B cell (primary cell): ENCODE results near the gene CNBP. TPM values are rescaled to one million over a fixed set of nuclear protein-coding genes. Genes with fewer than 3 reads are reported as not detected.

Experiments
- ATAC-seq: fragments of 200-7000 bp; cut with Tn5 transposase; one replicate; pipeline ENCODE4 v1.10.0; 2021; ENCODE audit warnings: low read depth, mild to moderate bottlenecking, moderate number of reproducible peaks, moderate library complexity
- CTCF ChIA-PET: fragments of 350-600 bp; sonication (Branson Sonifier 250); formaldehyde crosslinking; loops from one replicate; lab custom pipeline; 2021; ENCODE audit warnings: antibody characterized with exemption, inconsistent platforms; lab: Charles Lee
- POLR2A ChIA-PET: fragments of 350-600 bp; sonication (Branson Sonifier 250); formaldehyde crosslinking; loops from one replicate; lab custom pipeline; 2021; ENCODE audit warnings: antibody characterized with exemption; lab: Charles Lee
- DNase-seq: peaks from one replicate; pipeline ENCODE4 v3.0.0; 2013
- H2AFZ ChIP-seq: 2 replicates; pipeline ENCODE4 v1.6.1; 2012; ENCODE audit warnings: mild to moderate bottlenecking, low read depth, low read length; ENCODE audit not compliant: insufficient read depth, poor library complexity, severe bottlenecking
- H3K27ac ChIP-seq, 2 donors: 1 replicate in 1 of 2; 2 replicates in 1 of 2; pipeline ENCODE4 v1.5.1; 2012 to 2013; ENCODE audit warnings: low read length in 2 of 2, mild to moderate bottlenecking in 2 of 2, moderate library complexity in 1 of 2
- H3K27me3 ChIP-seq, 4 experiments: fragments of 200-600 bp in 1 of 4; sonication (generic) in 1 of 4; replicated peaks in 1 of 4; 1 replicate in 2 of 4; 2 replicates in 2 of 4; pipeline versions ENCODE4 v1.6.1 to v1.7.0; 2013 to 2016; ENCODE audit warnings: low read length in 3 of 4, mild to moderate bottlenecking in 2 of 4, mixed read lengths in 1 of 4, moderate library complexity in 1 of 4; ENCODE audit not compliant: insufficient read depth in 4 of 4, control insufficient read depth in 3 of 4; ENCODE audit errors: control extremely low read depth in 1 of 4
- H3K36me3 ChIP-seq, 2 experiments: replicated peaks in 1 of 2; 1 replicate in 1 of 2; 2 replicates in 1 of 2; pipeline versions ENCODE4 v1.6.1 to v1.7.1; 2013; ENCODE audit warnings: low read length in 1 of 2; ENCODE audit not compliant: insufficient read depth in 2 of 2, control insufficient read depth in 1 of 2; ENCODE audit errors: control extremely low read depth in 1 of 2, extremely low read depth in 1 of 2
- H3K4me1 ChIP-seq, 2 donors: fragments of 200-600 bp in 1 of 2; sonication (generic) in 1 of 2; 1 replicate in 1 of 2; 2 replicates in 1 of 2; pipeline versions ENCODE4 v1.5.1 to v1.6.1; 2013 to 2017; ENCODE audit warnings: low read length in 2 of 2; ENCODE audit not compliant: control insufficient read depth in 2 of 2, insufficient read depth in 2 of 2
- H3K4me2 ChIP-seq: replicated peaks from 2 replicates; pipeline ENCODE3; 2012; ENCODE audit warnings: mild to moderate bottlenecking, low read depth, low read length; ENCODE audit not compliant: poor library complexity, severe bottlenecking
- H3K4me3 ChIP-seq, 5 experiments: fragments of 200-600 bp in 1 of 5; sonication (generic) in 1 of 5; 1 replicate in 3 of 5; 2 replicates in 2 of 5; pipeline versions ENCODE4 v1.5.1 to v1.7.0; 2011 to 2016; ENCODE audit warnings: low read length in 4 of 5, mild to moderate bottlenecking in 4 of 5, low read depth in 2 of 5, control low read depth in 1 of 5, moderate library complexity in 1 of 5; ENCODE audit not compliant: insufficient read depth in 1 of 5; ENCODE audit errors: control extremely low read depth in 1 of 5, extremely low read depth in 1 of 5
- H3K79me2 ChIP-seq: fragments of 200-600 bp; sonication (generic); one replicate; pipeline ENCODE4 v1.6.0; 2016; ENCODE audit warnings: low read length; ENCODE audit not compliant: control insufficient read depth, insufficient read depth
- H3K9ac ChIP-seq: fragments of 200-600 bp; sonication (generic); 2 replicates; pipeline ENCODE4 v1.6.1; 2017; ENCODE audit warnings: mild to moderate bottlenecking, low read length, moderate library complexity
- H3K9me3 ChIP-seq, 3 donors: one replicate each; pipeline versions ENCODE4 v1.6.1 to v1.7.1; 2013; ENCODE audit warnings: low read length in 2 of 3; ENCODE audit not compliant: control insufficient read depth in 2 of 3, insufficient read depth in 1 of 3; ENCODE audit errors: control extremely low read depth in 1 of 3
- H4K20me1 ChIP-seq: 2 replicates; pipeline ENCODE4 v1.6.0; 2012; ENCODE audit warnings: mild to moderate bottlenecking, low read length; ENCODE audit not compliant: insufficient read depth, control insufficient read depth, poor library complexity, severe bottlenecking
- H3K27ac Mint-ChIP-seq: one replicate; pipeline ENCODE4 v1.8.0; 2021; ENCODE audit warnings: mixed read lengths
- H3K27me3 Mint-ChIP-seq: one replicate; pipeline ENCODE4 v1.8.0; 2021; ENCODE audit warnings: mixed read lengths
- H3K4me1 Mint-ChIP-seq: one replicate; pipeline ENCODE4 v1.8.0; 2021; ENCODE audit warnings: mixed read lengths
- H3K4me3 Mint-ChIP-seq: one replicate; pipeline ENCODE4 v1.8.0; 2021; ENCODE audit warnings: mixed read lengths
- H3K9me3 Mint-ChIP-seq: one replicate; pipeline ENCODE4 v1.8.0; 2022; ENCODE audit warnings: mixed read lengths; ENCODE audit not compliant: insufficient read depth
- EZH2 ChIP-seq: IDR thresholded peaks from 2 replicates; pipeline ENCODE4 v1.6.1; 2012; ENCODE audit warnings: borderline replicate concordance, low read depth, mild to moderate bottlenecking, moderate library complexity, low read length; ENCODE audit not compliant: insufficient read depth, poor library complexity, severe bottlenecking
- WGBS: methylation state at CpG from one replicate; pipeline ENCODE4 v1.1.5; 2013; ENCODE audit warnings: missing lambda C conversion rate; ENCODE audit not compliant: insufficient coverage; 5-methylcytosine and 5-hydroxymethylcytosine counted together
- intact Hi-C: fragments of 100-400 bp; cut with micrococcal nuclease; formaldehyde crosslinking; loops from one replicate; pipeline ENCODE4 v1.10.0; 2022
- polyA plus RNA-seq: library from polyadenylated mRNA; depleted of rRNA; stranded (reverse); fragments of >200 nt; gene quantifications from 2 replicates; pipeline ENCODE4 v1.2.3, GENCODE V29; 2012
- total RNA-seq, 2 donors: library from RNA; stranded (reverse); fragments of 120-200 nt in 1 of 2; gene quantifications; 1 replicate in 1 of 2; 2 replicates in 1 of 2; pipeline versions ENCODE4 v1.2.3 to v1.2.4, GENCODE V29; 2013 to 2022
- TF ChIP-seq, protein P1 (sequence below): fragments of 200-600 bp; IDR thresholded peaks from one replicate; pipeline ENCODE4 v1.8.0; 2022; ENCODE audit warnings: antibody characterized with exemption, mild to moderate bottlenecking

The CNBP gene
- total and polyA plus RNA-seq, 2 donors (not counting 1 experiment from before 2014, with no cell fraction given): 167 to 304 TPM

- Mint-ChIP-seq H3K27me3 (no peaks in the 10 kb centered on the region), H3K4me3 (no peak overlapping the region), H3K9me3 (no peaks in the 10 kb centered on the region), H3K4me1 (no peaks in the 10 kb centered on the region), H3K27ac (no peak overlapping the region)
- no CpG with 5 or more reads among the region's 2 CpGs for WGBS
- H3K36me3 ChIP-seq: no peaks in the 10 kb centered on the region
- no peaks in the 10 kb centered on the region for H3K4me1 ChIP-seq
- intact Hi-C loops: no loop called here
- TF ChIP-seq EZH2: no peak
- TF ChIP-seq, protein P1, sequence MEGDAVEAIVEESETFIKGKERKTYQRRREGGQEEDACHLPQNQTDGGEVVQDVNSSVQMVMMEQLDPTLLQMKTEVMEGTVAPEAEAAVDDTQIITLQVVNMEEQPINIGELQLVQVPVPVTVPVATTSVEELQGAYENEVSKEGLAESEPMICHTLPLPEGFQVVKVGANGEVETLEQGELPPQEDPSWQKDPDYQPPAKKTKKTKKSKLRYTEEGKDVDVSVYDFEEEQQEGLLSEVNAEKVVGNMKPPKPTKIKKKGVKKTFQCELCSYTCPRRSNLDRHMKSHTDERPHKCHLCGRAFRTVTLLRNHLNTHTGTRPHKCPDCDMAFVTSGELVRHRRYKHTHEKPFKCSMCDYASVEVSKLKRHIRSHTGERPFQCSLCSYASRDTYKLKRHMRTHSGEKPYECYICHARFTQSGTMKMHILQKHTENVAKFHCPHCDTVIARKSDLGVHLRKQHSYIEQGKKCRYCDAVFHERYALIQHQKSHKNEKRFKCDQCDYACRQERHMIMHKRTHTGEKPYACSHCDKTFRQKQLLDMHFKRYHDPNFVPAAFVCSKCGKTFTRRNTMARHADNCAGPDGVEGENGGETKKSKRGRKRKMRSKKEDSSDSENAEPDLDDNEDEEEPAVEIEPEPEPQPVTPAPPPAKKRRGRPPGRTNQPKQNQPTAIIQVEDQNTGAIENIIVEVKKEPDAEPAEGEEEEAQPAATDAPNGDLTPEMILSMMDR: no peak
- DNase-seq (no peak), ATAC-seq (no peak)
- no peak overlapping the region for H3K4me3 ChIP-seq
- CTCF ChIA-PET: interaction anchor here (0.6 to 1.0 kb wide), 2 partner anchors 110 to 234 kb away, joined by 3 read pairs; no protein-coding TSS in a partner anchor
- no peak overlapping the region for H2AFZ ChIP-seq
- POLR2A ChIA-PET: no interaction called here
- H4K20me1 ChIP-seq: no peaks in the 10 kb centered on the region
- H3K27ac ChIP-seq: no peak overlapping the region
- no peak overlapping the region for H3K9ac ChIP-seq
- no peaks in the 10 kb centered on the region for H3K9me3 ChIP-seq
- no peaks in the 10 kb centered on the region for H3K79me2 ChIP-seq
- no peaks in the 10 kb centered on the region for H3K27me3 ChIP-seq
- H3K4me2 ChIP-seq: no peak overlapping the region
These were observed 20.8 kb upstream of the CNBP start for GRCh38 chr3:129204473-129204872.

- H3K4me1 Mint-ChIP-seq: peaks cover 20% of the 10 kb centered on the region
- Histone ChIP-seq H3K27ac (no peak overlapping the region), H2AFZ (no peak overlapping the region), H4K20me1 (no peaks in the 10 kb centered on the region), H3K4me1 (peaks cover 13 to 14% of the 10 kb centered on the region in 2 donors), H3K4me2 (no peak overlapping the region), H3K9ac (no peak overlapping the region), H3K79me2 (no peaks in the 10 kb centered on the region), H3K27me3 (no peaks in the 10 kb centered on the region), H3K36me3 (no peaks in the 10 kb centered on the region), H3K9me3 (no peaks in the 10 kb centered on the region), H3K4me3 (no peak overlapping the region)
- CTCF ChIA-PET: interaction anchor here (4.1 kb wide), 1 partner anchor 46 kb away, joined by 14 read pairs; no protein-coding TSS in a partner anchor
- no peak for ATAC-seq
- POLR2A ChIA-PET: no interaction called here
- no peaks in the 10 kb centered on the region for H3K27me3 Mint-ChIP-seq
- H3K9me3 Mint-ChIP-seq: no peaks in the 10 kb centered on the region
- H3K27ac Mint-ChIP-seq: no peak overlapping the region
- intact Hi-C loops: no loop called here
- WGBS: 89% methylated on average over 5 of the region's 8 CpGs
- no peak overlapping the region for H3K4me3 Mint-ChIP-seq
- TF ChIP-seq, protein P1: no peak
- no peak for TF ChIP-seq EZH2
- DNase-seq: no peak
These were observed 15.7 kb upstream of the CNBP start for GRCh38 chr3:129199366-129199765.
